Measurements from ENCODE around the gene PTRH2.
"Not testable (repeated sequence)": the region's sequence is repeated elsewhere in the genome, so short reads cannot be mapped to it uniquely, and the experiment has no call there.

PTRH2 gene

GRCh38 chr17:59707149-59707970 lies at the start of gene PTRH2, which contains the start of gene VMP1:
TSS of gene PTRH2 (minus strand) at chr17:59707430. CDS start at chr17:59697978, 9,452 bp downstream.
TSS of gene VMP1 (plus strand) at chr17:59707654. CDS start at chr17:59731447, 23,793 bp downstream.
- peaks cover 2% of the 10 kb centered on the region; the same call in 1 of the 2 replicates for H3K36me3 ChIP-seq (ENCODE audit: control insufficient read depth, insufficient read depth, low read length)
- TF ChIP-seq CTCF (IDR thresholded peaks at IDR 0.05; ENCODE audit: insufficient read depth, low read length, poor library complexity, severe bottlenecking) = no peak
- H3K4me3 ChIP-seq (replicated peaks; ENCODE audit: low read depth, low read length) = peak within 1 kb of the TSS; percentile 99
- H3K27me3 ChIP-seq (replicated peaks; ENCODE audit: control insufficient read depth, insufficient read depth, low read length) = no peaks in the 10 kb centered on the region
- peak; percentile 92 for DNase-seq (ENCODE audit: extremely low read depth, insufficient read length)

- TF ChIP-seq CTCF (IDR thresholded peaks at IDR 0.05; ENCODE audit: insufficient read depth, low read length, poor library complexity, severe bottlenecking) = no peak
- H3K36me3 ChIP-seq (ENCODE audit: control insufficient read depth, insufficient read depth, low read length) = no peaks in the 10 kb centered on the region; the same call in 1 of the 2 replicates
- no peak overlapping the region for H3K4me3 ChIP-seq (replicated peaks; ENCODE audit: low read depth, low read length)
- DNase-seq (ENCODE audit: extremely low read depth, insufficient read length) = no peak
- no peaks in the 10 kb centered on the region for H3K27me3 ChIP-seq (replicated peaks; ENCODE audit: control insufficient read depth, insufficient read depth, low read length)
These were observed 49.1 kb upstream of the PTRH2 start for GRCh38 chr17:59756236-59756818.

GRCh38 chr17:59755069-59755468 lies 47.8 kb upstream of the PTRH2 start:
- H3K4me3 ChIP-seq (replicated peaks; ENCODE audit: low read depth, low read length); DNase-seq (ENCODE audit: extremely low read depth, insufficient read length); H3K27me3 ChIP-seq (replicated peaks; ENCODE audit: control insufficient read depth, insufficient read depth, low read length); H3K36me3 ChIP-seq (ENCODE audit: control insufficient read depth, insufficient read depth, low read length): not testable (repeated sequence)

- no peak for DNase-seq (ENCODE audit: extremely low read depth, insufficient read length)
- Histone ChIP-seq H3K27me3 (replicated peaks; ENCODE audit: control insufficient read depth, insufficient read depth, low read length) (no peaks in the 10 kb centered on the region), H3K4me3 (replicated peaks; ENCODE audit: low read depth, low read length) (no peak overlapping the region), H3K36me3 (ENCODE audit: control insufficient read depth, insufficient read depth, low read length) (no peaks in the 10 kb centered on the region; the same call in 1 of the 2 replicates)
- no peak for TF ChIP-seq CTCF (IDR thresholded peaks at IDR 0.05; ENCODE audit: insufficient read depth, low read length, poor library complexity, severe bottlenecking)
These were observed 47.3 kb upstream of the PTRH2 start for GRCh38 chr17:59754552-59754951.

- Histone ChIP-seq H3K36me3 (ENCODE audit: control insufficient read depth, insufficient read depth, low read length) (no peaks in the 10 kb centered on the region; the same call in 1 of the 2 replicates), H3K27me3 (replicated peaks; ENCODE audit: control insufficient read depth, insufficient read depth, low read length) (no peaks in the 10 kb centered on the region), H3K4me3 (replicated peaks; ENCODE audit: low read depth, low read length) (no peak overlapping the region)
- DNase-seq (ENCODE audit: extremely low read depth, insufficient read length) = peak; percentile 61
- TF ChIP-seq CTCF (IDR thresholded peaks at IDR 0.05; ENCODE audit: insufficient read depth, low read length, poor library complexity, severe bottlenecking) = peak; percentile 58
These were observed 46.6 kb upstream of the PTRH2 start for GRCh38 chr17:59753522-59754467.

Data from GM06990 (cell line).